GM12892 (cell line): ENCODE results near the gene MRE11.
"Not testable (repeated sequence)": the region's sequence is repeated elsewhere in the genome, so short reads cannot be mapped to it uniquely, and the experiment has no call there.

ENCODE experiments used
- DNase-seq: peaks from one replicate; pipeline ENCODE4 v3.0.0; 2011; ENCODE audit not compliant: insufficient read length
- FAIRE-seq: peaks from 2 replicates; lab custom pipeline; 2011; peaks lifted over from hg19 to GRCh38; lab: Jason Lieb, UNC
- POLR2A ChIP-seq: IDR thresholded peaks from 2 replicates; pipeline ENCODE4 v1.6.1; 2011; ENCODE audit warnings: low read depth, low read length, control low read depth
- POLR2AphosphoS5 ChIP-seq: IDR thresholded peaks from 2 replicates; pipeline ENCODE4 v1.6.1; 2011; ENCODE audit warnings: low read depth, low read length, control low read depth
- TAF1 ChIP-seq: IDR thresholded peaks from 2 replicates; pipeline ENCODE4 v1.6.1; 2011; ENCODE audit warnings: low read depth, mild to moderate bottlenecking, control low read depth, low read length, borderline replicate concordance

Gene MRE11

DNA sequence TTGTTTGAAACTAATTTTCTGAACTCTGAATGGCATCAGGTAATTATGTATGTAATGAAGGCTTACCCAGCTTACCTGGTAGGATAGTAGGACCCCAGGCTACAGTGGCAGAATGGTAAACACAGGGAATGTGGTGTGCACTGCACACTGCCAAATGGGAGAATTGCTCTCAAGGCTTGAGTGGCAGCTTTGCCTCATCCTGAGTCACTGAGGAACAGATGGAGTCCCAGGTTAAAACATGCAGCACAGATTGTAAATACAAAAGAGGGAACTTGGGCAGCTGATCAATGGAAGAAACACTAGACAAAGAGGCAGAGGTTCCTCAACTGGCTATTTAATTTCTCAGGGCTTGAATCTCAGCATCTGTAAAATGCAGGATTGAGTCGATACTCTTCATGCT is 116.8 kb downstream of the MRE11 start:
- no peak for DNase-seq
- no peak for FAIRE-seq
- TF ChIP-seq POLR2AphosphoS5 (no peak), TAF1 (no peak), POLR2A (no peak)

DNA sequence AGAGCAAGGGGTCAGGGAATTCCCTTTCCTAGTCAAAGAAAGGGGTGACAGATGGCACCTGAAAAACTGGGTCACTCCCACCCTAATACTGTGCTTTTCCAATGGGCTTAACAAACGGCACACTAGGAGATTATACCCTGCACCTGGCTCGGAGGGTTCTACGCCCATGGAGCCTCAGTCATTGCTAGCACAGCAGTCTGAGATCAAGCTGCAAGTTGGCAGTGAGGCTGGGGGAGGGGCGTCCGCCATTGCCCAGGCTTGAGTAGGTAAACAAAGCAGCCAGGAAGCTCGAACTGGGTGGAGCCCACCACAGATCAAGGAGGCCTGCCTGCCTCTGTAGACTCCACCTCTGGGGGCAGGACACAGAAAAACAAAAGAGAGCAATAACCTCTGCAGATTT is 123.1 kb downstream of the MRE11 start:
- not testable (repeated sequence) for FAIRE-seq, DNase-seq
